Spinal cord (tissue), 10 donors: ENCODE data around the gene KCNQ1. TPM values are rescaled to one million over a fixed set of nuclear protein-coding genes. Genes with fewer than 3 reads are reported as not detected.

Experiments
- DNase-seq, 6 donors: peaks; one replicate each; pipeline versions ENCODE4 v3.0.0 to v3.0.0-alpha.2; 2013 to 2015; ENCODE audit warnings: low spot score in 6 of 6, low read depth in 4 of 6
- H3K27ac ChIP-seq: one replicate; pipeline ENCODE4 v1.5.1; 2013; ENCODE audit warnings: low read depth, low read length, control low read depth
- H3K27me3 ChIP-seq: one replicate; pipeline ENCODE4 v1.6.1; 2013; ENCODE audit warnings: low read length; ENCODE audit not compliant: control insufficient read depth, insufficient read depth
- H3K36me3 ChIP-seq: one replicate; pipeline ENCODE4 v1.6.1; 2013; ENCODE audit warnings: low read length; ENCODE audit not compliant: control insufficient read depth, insufficient read depth
- H3K4me1 ChIP-seq: one replicate; pipeline ENCODE4 v1.6.1; 2013; ENCODE audit warnings: low read length; ENCODE audit not compliant: control insufficient read depth, insufficient read depth
- H3K4me3 ChIP-seq: one replicate; pipeline ENCODE4 v1.5.1; 2013; ENCODE audit warnings: low read depth, low read length, control low read depth
- H3K9me3 ChIP-seq: one replicate; pipeline ENCODE4 v1.6.1; 2013; ENCODE audit warnings: low read length; ENCODE audit not compliant: control insufficient read depth, insufficient read depth
- WGBS: methylation state at CpG from one replicate; pipeline ENCODE4 v1.1.5; 2013; ENCODE audit warnings: missing lambda C conversion rate; ENCODE audit not compliant: insufficient coverage; 5-methylcytosine and 5-hydroxymethylcytosine counted together
- polyA plus RNA-seq, 2 donors: library from polyadenylated mRNA; unstranded; fragments of 120-200 nt; gene quantifications; one replicate each; pipeline ENCODE4 v1.2.1, GENCODE V29; 2013; ENCODE audit not compliant: insufficient read length in 2 of 2
- total RNA-seq, 2 donors: library from RNA; depleted of rRNA in 1 of 2; stranded (reverse); fragments of 120-200 nt in 1 of 2; fragments of >200 nt in 1 of 2; gene quantifications; one replicate each; pipeline versions ENCODE4 v1.2.3 to v1.2.4, GENCODE V29; 2013 to 2014
- donor health status: healthy.

KCNQ1 gene
- total and polyA plus RNA-seq, 4 donors = 0.83 to 3.1 (median 2.1) TPM

DNA sequence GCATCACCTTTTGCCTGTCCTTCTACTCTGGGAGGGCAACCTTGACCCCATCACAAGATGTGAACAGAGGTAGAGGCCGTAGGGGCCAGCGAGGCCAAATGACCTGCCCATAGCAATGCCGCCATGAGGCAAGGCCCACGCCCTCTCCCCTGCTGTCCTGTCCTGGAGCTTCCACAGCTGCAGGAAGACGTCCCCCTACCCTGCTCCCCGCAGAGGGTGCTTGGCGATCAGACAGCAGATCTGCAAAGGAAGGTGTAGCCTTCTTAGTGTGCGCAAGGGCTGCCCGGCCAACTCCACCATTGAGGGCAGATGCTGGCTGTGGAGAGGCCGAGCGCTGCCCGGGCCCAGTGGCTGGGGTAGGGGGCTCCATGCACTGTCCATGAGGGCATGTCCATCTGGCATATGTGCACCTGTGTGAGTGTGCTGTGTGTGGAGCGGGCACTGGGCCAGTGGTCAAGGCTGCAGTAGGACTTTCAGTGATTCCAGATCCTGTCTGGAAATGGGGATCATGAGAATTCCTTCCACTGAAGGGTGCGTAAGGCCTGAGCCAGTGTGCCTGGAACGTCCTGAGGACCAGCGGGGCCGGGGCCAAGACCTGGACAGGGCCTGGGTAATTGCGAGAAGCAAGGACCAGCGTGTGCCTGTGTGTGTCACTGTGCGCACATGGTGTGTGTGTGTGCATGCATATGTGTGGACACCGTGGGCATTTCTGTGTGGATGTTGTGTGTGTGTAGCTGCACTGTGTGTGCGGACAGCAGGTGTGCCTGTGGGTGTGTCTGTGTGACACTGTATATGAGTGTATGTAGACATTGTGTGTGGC lies 11.5 kb upstream of the KCNQ1 start:
- no peak overlapping the region for H3K4me3 ChIP-seq
- 88% methylated on average over 21 of the region's 22 CpGs for WGBS
- no peak overlapping the region for H3K27ac ChIP-seq
- H3K4me1 ChIP-seq = no peaks in the 10 kb centered on the region
- no peak for DNase-seq
- H3K27me3 ChIP-seq = no peaks in the 10 kb centered on the region
- H3K36me3 ChIP-seq = no peaks in the 10 kb centered on the region
- H3K9me3 ChIP-seq = no peaks in the 10 kb centered on the region

DNA sequence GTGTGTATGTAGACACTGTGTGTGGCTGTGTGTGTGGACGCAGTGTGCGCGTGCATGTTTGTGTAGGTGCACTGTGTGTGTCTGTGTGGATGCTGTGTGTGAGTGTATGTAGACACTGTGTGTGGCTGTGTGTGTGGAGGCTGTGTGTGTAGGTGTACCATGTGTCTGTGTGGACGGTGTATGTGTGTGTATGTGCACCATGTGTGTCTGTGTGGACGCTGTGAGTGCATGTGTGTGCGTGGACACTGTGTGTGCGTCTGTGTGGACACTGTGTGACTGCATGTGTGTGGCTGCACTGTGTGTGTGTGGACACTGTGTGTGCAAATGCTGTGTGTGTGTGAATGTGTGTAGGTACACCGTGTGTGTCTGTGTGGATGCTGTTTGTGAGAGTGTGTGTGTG lies 10.8 kb upstream of the KCNQ1 start:
- WGBS = 93% methylated on average over 8 of the region's 8 CpGs
- DNase-seq = no peak
- no peak overlapping the region for H3K4me3 ChIP-seq
- H3K9me3 ChIP-seq = no peaks in the 10 kb centered on the region
- H3K4me1 ChIP-seq = no peaks in the 10 kb centered on the region
- no peak overlapping the region for H3K27ac ChIP-seq
- H3K27me3 ChIP-seq = no peaks in the 10 kb centered on the region
- H3K36me3 ChIP-seq = no peaks in the 10 kb centered on the region

- WGBS = 83% methylated on average over 7 of the region's 11 CpGs
- no peaks in the 10 kb centered on the region for H3K4me1 ChIP-seq
- H3K27ac ChIP-seq = no peak overlapping the region
- no peaks in the 10 kb centered on the region for H3K9me3 ChIP-seq
- H3K36me3 ChIP-seq = no peaks in the 10 kb centered on the region
- no peak for DNase-seq
- H3K27me3 ChIP-seq = no peaks in the 10 kb centered on the region
- H3K4me3 ChIP-seq = no peak overlapping the region
Measured at GRCh38 chr11:2434506-2435255, 10.1 kb upstream of the KCNQ1 start.

DNA sequence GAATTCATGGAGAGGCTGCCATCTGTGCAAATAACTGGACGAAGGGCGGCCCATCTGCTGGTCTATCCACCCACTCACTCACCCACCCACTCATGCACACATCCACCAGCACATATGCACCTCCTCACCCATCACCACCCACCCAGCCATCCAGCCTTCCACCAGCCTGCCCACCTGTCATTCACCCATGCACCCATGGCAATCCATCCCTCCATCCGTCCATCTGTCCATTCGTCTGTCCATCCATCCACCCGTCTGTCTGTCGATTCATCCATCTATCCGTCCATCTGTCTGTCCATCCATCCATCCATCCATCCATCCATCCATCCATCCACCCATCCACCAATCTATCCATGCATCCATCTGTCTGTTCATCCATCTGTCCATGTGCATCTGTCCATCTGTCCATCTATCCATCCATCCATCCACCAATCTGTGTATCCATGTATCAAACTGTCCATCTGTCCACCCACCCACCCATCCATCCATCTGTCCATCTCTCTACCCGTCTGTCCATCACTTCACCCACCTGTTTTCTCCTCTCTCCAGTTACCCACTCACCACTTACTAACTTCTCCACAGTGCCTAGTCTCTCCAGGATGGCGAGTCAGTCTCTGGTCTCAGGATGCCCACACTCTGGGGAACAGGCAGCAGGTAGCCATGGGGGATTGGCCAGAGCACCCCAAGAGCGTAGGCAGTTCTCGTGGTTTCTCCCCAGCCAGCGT lies 9.4 kb upstream of the KCNQ1 start:
- WGBS = 90% methylated on average over 12 of the region's 12 CpGs
- Histone ChIP-seq H3K4me1 (no peaks in the 10 kb centered on the region), H3K27me3 (no peaks in the 10 kb centered on the region), H3K36me3 (no peaks in the 10 kb centered on the region), H3K9me3 (no peaks in the 10 kb centered on the region), H3K4me3 (no peak overlapping the region), H3K27ac (no peak overlapping the region)
- no peak for DNase-seq

DNA sequence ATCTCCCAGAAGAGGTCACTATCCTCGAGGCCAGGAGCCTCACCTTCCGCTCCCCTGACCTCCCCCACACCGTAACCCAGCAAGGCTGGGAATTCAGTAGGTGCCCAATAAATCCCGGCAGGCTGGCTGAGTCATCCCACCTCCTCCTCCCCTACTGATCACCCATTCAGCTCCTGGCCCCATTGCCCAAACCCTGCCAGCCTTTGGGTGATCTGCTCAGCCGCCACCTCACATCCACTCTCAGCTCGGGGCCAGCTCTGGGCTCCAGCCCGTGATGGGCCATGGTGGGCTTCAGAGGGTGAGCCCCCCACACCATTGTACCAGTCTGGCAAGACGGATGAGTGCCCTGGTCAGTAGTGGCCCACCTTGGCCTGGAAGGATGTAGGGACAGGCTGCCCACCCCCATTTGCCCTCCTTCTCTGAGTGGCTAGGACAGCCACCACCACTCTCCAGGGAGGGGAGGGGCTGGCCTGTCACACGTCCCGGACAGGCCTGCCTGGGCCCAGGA lies 8.7 kb upstream of the KCNQ1 start:
- 71% methylated on average over 8 of the region's 10 CpGs for WGBS

GRCh38 chr11:2436521-2437031 lies 8.2 kb upstream of the KCNQ1 start:
- H3K4me3 ChIP-seq = no peak overlapping the region
- WGBS = 88% methylated on average over 8 of the region's 13 CpGs
- no peak overlapping the region for H3K27ac ChIP-seq
- no peak for DNase-seq
- H3K36me3 ChIP-seq = no peaks in the 10 kb centered on the region
- H3K4me1 ChIP-seq = no peaks in the 10 kb centered on the region
- H3K27me3 ChIP-seq = no peaks in the 10 kb centered on the region
- no peaks in the 10 kb centered on the region for H3K9me3 ChIP-seq

More for the DNA sequence above, 8.7 kb upstream of the KCNQ1 start:
- no peaks in the 10 kb centered on the region for H3K4me1 ChIP-seq
- H3K9me3 ChIP-seq = no peaks in the 10 kb centered on the region
- no peak overlapping the region for H3K4me3 ChIP-seq
- no peaks in the 10 kb centered on the region for H3K27me3 ChIP-seq
- no peaks in the 10 kb centered on the region for H3K36me3 ChIP-seq
- no peak overlapping the region for H3K27ac ChIP-seq
- no peak for DNase-seq

DNA sequence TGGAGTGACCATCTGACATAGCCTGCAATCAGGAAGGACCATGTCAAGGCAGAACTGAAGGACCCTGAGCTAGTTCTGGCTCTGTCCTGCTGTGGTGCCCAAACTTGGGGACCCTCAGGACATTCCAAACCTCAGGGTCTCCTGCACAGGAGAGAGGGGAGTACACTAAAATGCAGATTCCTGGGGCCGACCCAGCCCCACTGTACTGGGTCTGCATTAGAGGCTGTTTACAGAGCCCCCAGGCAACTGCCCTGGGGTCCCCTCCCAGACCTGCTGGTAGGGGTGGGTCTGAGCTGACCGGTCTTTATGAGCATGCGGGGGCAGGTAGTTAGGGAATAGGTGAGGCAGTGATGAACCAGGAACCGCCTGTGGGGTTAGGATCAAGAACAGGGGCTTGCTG lies 7.3 kb upstream of the KCNQ1 start:
- no peak for DNase-seq
- Histone ChIP-seq H3K4me1 (no peaks in the 10 kb centered on the region), H3K4me3 (no peak overlapping the region), H3K27me3 (peaks cover 2% of the 10 kb centered on the region), H3K9me3 (no peaks in the 10 kb centered on the region), H3K27ac (no peak overlapping the region), H3K36me3 (no peaks in the 10 kb centered on the region)
- WGBS = 100% methylated on average over 1 of the region's 4 CpGs

- H3K27ac ChIP-seq = no peak overlapping the region
- no peak for DNase-seq
- no peaks in the 10 kb centered on the region for H3K9me3 ChIP-seq
- H3K27me3 ChIP-seq = peaks cover 20% of the 10 kb centered on the region
- peaks cover 8% of the 10 kb centered on the region for H3K4me1 ChIP-seq
- WGBS = no CpG with 5 or more reads among the region's 3 CpGs
- H3K4me3 ChIP-seq = no peak overlapping the region
- H3K36me3 ChIP-seq = no peaks in the 10 kb centered on the region
Measured at GRCh38 chr11:2439820-2440219, 5.0 kb upstream of the KCNQ1 start.

DNA sequence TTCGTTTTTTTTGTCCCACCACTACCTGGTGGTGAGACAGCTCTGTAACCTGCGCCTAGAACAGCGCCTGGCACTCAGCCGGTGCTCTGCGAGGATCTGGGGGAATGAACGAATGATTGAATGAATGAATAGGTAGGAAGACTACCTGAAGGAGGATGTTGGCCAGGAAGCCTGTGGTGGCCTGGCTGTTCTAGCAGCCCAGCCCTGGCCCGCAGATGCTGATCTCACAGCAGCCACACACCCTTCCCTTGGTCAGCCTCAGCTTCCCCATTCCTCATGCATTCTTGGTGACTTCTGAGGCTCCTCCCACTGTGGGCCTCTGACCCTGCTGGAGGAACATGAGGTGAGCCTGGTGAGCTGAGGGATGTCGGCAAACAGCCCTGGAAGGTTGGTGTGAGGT lies 4.2 kb upstream of the KCNQ1 start:
- H3K4me1 ChIP-seq = peaks cover 12% of the 10 kb centered on the region
- WGBS = 79% methylated on average over 7 of the region's 8 CpGs
- no peak for DNase-seq
- no peak overlapping the region for H3K27ac ChIP-seq
- H3K9me3 ChIP-seq = no peaks in the 10 kb centered on the region
- peaks cover 25% of the 10 kb centered on the region for H3K27me3 ChIP-seq
- no peaks in the 10 kb centered on the region for H3K36me3 ChIP-seq
- H3K4me3 ChIP-seq = no peak overlapping the region
